ENCODE data around the gene SYNRG.

Gene SYNRG

DNA sequence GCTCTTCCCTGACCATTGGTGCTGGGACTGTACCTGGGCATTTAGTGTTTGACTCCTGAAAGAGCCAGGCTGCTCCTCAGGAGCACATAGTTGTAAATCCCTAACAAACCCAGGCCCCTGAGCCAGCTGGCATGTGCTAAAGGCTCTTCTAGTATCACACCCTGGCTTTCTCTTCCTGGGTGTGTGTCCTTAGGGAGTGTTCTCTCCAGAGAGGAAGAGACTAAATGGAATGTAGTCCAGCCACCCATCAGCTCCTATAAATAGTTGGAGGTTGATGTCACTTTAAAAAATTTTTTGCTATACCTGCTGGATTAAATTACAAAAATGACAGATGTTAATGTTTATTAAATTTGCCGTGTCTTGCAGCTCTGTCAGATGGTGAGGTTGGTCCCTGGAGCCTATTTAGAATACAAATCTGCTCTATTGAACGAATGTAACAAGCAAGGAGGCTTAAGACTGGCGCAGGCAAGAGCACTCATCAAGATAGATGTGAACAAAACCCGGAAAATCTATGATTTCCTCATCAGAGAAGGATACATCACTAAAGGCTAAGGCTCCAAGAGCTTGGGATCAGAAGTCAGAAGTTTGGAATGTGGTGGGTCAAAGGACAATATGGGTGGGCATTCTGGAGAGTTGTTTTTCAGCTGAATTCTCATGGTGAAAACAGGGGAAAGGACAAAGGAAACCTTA lies 132.6 kb downstream of the SYNRG start:
- DNase-seq (ENCODE audit: low spot score): no peak

GRCh38 chr17:37475731-37476420 lies 133.3 kb downstream of the SYNRG start:
- no peak for DNase-seq (ENCODE audit: low spot score)

DNA sequence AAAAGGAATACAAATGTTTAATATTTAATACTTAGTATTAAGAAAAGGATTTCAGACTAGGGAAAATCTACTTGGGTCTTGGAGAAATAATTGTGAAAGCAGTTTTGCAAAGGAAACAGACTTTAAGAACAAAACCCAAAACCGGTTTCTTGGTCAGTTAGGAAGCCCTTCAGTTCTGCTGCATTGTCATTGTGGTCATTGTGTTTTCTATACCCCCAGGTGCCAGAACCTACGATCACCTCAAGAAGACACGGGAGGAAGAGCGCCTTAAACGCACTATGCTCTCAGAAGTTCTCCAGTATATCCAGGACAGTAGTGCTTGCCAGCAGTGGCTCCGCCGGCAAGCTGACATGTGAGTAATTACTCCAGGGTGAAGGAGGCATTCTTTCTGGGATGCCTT lies 139.0 kb downstream of the SYNRG start:
- DNase-seq (ENCODE audit: low spot score): no peak

DNA sequence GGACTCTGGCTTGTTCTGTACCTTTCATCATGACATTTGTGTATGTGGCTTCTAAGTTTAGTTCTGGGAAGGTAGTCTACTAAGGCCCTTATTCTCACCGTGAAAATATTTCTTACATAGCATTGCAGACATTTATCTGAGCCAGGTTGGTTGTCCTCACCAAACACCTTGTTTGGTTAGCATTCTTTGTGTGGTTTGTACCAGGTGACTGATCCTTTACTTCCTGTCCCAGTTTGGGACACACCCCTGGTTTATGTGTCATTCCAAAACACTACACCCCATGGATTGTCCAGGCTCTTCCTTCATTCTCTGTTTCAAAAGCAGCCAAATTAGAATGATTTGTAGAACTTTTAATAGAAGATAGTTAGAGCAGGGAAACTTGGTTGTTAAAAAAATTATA lies 142.7 kb downstream of the SYNRG start:
- no peak for DNase-seq (ENCODE audit: low spot score)

GRCh38 chr17:37465069-37465616 lies 144.1 kb downstream of the SYNRG start:
- no peak for DNase-seq (ENCODE audit: low spot score)
